Suprapubic skin (tissue), 4 donors: Measurements from ENCODE around the gene CEP170B. TPM values are rescaled to one million over a fixed set of nuclear protein-coding genes. Genes with fewer than 3 reads are reported as not detected.
A peak's percentile ranks its signal among the peaks of the same experiment; 100 is the strongest.

Experiments used
- DNase-seq, 2 donors: peaks; one replicate each; pipeline ENCODE4 v3.0.0-alpha.2; 2019; ENCODE audit warnings: low spot score in 2 of 2
- H3K27ac ChIP-seq: fragments of 200-600 bp; sonication (generic); one replicate; pipeline ENCODE4 v1.5.1; 2019
- H3K27me3 ChIP-seq: fragments of 200-600 bp; sonication (generic); one replicate; pipeline ENCODE4 v1.5.1; 2019
- H3K36me3 ChIP-seq: fragments of 200-600 bp; sonication (generic); one replicate; pipeline ENCODE4 v1.5.1; 2019
- H3K4me1 ChIP-seq: fragments of 200-600 bp; sonication (generic); one replicate; pipeline ENCODE4 v1.5.1; 2019
- H3K4me3 ChIP-seq: fragments of 200-600 bp; sonication (generic); one replicate; pipeline ENCODE4 v1.5.1; 2019; ENCODE audit warnings: mild to moderate bottlenecking
- H3K9me3 ChIP-seq: fragments of 200-600 bp; sonication (generic); one replicate; pipeline ENCODE4 v1.5.1; 2019
- EP300 ChIP-seq: sonication (generic); formaldehyde crosslinking; IDR thresholded peaks from one replicate; pipeline ENCODE4 v1.6.1; 2017; ENCODE audit warnings: antibody characterized with exemption
- POLR2A ChIP-seq, 2 donors: fragments of 450-650 bp; IDR thresholded peaks; one replicate each; pipeline ENCODE4 v1.6.1; 2017; ENCODE audit warnings: antibody characterized with exemption in 2 of 2, mild to moderate bottlenecking in 2 of 2, moderate library complexity in 2 of 2
- POLR2AphosphoS5 ChIP-seq, 3 donors: sonication (generic); formaldehyde crosslinking; IDR thresholded peaks; one replicate each; pipeline ENCODE4 v1.6.1; 2017; ENCODE audit warnings: antibody characterized with exemption in 3 of 3
- WGBS: methylation state at CpG from one replicate; pipeline ENCODE4 v1.1.5; 2018; 5-methylcytosine and 5-hydroxymethylcytosine counted together
- total RNA-seq, 4 donors: library from RNA; depleted of rRNA; stranded (reverse); fragments of >200 nt; gene quantifications; one replicate each; pipeline ENCODE4 v1.1.0, GENCODE V29; 2016
- TF ChIP-seq, protein P1 (sequence below), 2 donors: fragments of 200-600 bp in 1 of 2; fragments of 450-650 bp in 1 of 2; sonication (generic) in 1 of 2; IDR thresholded peaks; one replicate each; pipeline ENCODE4 v1.5.1; 2016 to 2019; ENCODE audit warnings: antibody characterized with exemption in 2 of 2, mild to moderate bottlenecking in 1 of 2, moderate library complexity in 1 of 2

The CEP170B gene
- total RNA-seq, 4 donors from 2014 or later: 53.3 to 70.1 (median 60.4) TPM

GRCh38 chr14:104885973-104886689 lies 21.1 kb downstream of the CEP170B start:
- no peak overlapping the region for H3K27ac ChIP-seq
- peak in 1 of 2 donors; percentile 65 for DNase-seq
- peaks cover 68% of the 10 kb centered on the region for H3K36me3 ChIP-seq
- peaks cover 9% of the 10 kb centered on the region for H3K4me1 ChIP-seq
- no peak overlapping the region for H3K4me3 ChIP-seq
- TF ChIP-seq, protein P1, sequence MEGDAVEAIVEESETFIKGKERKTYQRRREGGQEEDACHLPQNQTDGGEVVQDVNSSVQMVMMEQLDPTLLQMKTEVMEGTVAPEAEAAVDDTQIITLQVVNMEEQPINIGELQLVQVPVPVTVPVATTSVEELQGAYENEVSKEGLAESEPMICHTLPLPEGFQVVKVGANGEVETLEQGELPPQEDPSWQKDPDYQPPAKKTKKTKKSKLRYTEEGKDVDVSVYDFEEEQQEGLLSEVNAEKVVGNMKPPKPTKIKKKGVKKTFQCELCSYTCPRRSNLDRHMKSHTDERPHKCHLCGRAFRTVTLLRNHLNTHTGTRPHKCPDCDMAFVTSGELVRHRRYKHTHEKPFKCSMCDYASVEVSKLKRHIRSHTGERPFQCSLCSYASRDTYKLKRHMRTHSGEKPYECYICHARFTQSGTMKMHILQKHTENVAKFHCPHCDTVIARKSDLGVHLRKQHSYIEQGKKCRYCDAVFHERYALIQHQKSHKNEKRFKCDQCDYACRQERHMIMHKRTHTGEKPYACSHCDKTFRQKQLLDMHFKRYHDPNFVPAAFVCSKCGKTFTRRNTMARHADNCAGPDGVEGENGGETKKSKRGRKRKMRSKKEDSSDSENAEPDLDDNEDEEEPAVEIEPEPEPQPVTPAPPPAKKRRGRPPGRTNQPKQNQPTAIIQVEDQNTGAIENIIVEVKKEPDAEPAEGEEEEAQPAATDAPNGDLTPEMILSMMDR (IDR thresholded peaks at IDR 0.05): no peak
- TF ChIP-seq POLR2AphosphoS5 (IDR thresholded peaks at IDR 0.05): no peak
- no peaks in the 10 kb centered on the region for H3K9me3 ChIP-seq
- WGBS: 75% methylated on average over 2 of the region's 40 CpGs
- H3K27me3 ChIP-seq: no peaks in the 10 kb centered on the region

- peak in 1 of 2 donors; percentile 61 for DNase-seq
- peaks cover 60% of the 10 kb centered on the region for H3K36me3 ChIP-seq
- H3K27ac ChIP-seq: no peak overlapping the region
- no peak overlapping the region for H3K4me3 ChIP-seq
- no peaks in the 10 kb centered on the region for H3K9me3 ChIP-seq
- 96% methylated on average over 21 of the region's 59 CpGs for WGBS
- TF ChIP-seq POLR2A (IDR thresholded peaks at IDR 0.05): no peak
- TF ChIP-seq EP300: no peak
- TF ChIP-seq, protein P1 (IDR thresholded peaks at IDR 0.05): no peak
- no peak for TF ChIP-seq POLR2AphosphoS5 (IDR thresholded peaks at IDR 0.05)
- H3K4me1 ChIP-seq: peaks cover 5% of the 10 kb centered on the region
- no peaks in the 10 kb centered on the region for H3K27me3 ChIP-seq
These were observed 21.9 kb downstream of the CEP170B start for GRCh38 chr14:104886690-104887622.

DNA sequence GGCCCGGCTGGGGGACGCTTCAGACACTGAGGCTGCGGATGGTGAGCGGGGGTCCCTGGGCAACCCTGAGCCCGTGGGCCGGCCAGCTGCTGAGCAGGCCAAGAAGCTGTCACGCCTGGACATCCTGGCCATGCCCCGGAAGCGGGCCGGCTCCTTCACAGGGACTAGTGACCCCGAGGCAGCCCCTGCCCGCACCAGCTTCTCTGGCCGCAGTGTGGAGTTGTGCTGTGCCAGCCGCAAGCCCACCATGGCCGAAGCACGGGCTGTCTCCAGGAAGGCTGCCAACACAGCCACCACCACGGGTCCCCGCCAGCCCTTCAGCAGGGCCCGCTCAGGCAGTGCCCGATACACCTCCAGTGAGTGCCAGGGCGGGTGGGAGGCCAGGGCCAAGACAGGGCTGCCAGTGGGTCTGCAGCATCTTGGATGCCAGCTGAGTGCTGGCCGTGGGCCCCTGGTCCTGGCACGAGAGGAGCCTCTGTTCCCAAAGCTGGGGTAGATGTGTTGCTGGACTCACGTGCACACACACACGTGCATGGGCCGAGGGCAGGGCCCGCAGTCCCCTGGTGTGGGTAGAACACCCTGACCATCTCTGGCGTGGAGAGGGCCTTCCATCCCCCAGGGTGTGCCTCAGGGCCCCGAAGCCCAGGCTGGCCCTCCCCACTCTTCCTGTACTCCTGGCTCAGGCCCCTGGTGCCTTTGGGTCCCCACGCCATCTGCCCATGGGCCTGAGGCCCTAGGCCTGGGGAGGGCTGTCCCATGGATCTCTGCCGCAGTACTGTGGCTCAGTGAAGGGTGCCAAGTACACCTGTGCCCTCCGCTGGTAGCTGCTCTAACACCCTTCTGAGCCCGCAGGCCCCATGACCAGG lies 22.8 kb downstream of the CEP170B start:
- H3K4me1 ChIP-seq: peaks cover 2% of the 10 kb centered on the region
- peaks cover 59% of the 10 kb centered on the region for H3K36me3 ChIP-seq
- TF ChIP-seq POLR2AphosphoS5 (IDR thresholded peaks at IDR 0.05) (no peak), POLR2A (IDR thresholded peaks at IDR 0.05) (no peak), EP300 (no peak)
- TF ChIP-seq, protein P1 (IDR thresholded peaks at IDR 0.05): no peak
- no peak overlapping the region for H3K4me3 ChIP-seq
- no peaks in the 10 kb centered on the region for H3K27me3 ChIP-seq
- WGBS: 96% methylated on average over 9 of the region's 33 CpGs
- no peak overlapping the region for H3K27ac ChIP-seq
- DNase-seq: peak in 1 of 2 donors; percentile 62
- no peaks in the 10 kb centered on the region for H3K9me3 ChIP-seq

DNA sequence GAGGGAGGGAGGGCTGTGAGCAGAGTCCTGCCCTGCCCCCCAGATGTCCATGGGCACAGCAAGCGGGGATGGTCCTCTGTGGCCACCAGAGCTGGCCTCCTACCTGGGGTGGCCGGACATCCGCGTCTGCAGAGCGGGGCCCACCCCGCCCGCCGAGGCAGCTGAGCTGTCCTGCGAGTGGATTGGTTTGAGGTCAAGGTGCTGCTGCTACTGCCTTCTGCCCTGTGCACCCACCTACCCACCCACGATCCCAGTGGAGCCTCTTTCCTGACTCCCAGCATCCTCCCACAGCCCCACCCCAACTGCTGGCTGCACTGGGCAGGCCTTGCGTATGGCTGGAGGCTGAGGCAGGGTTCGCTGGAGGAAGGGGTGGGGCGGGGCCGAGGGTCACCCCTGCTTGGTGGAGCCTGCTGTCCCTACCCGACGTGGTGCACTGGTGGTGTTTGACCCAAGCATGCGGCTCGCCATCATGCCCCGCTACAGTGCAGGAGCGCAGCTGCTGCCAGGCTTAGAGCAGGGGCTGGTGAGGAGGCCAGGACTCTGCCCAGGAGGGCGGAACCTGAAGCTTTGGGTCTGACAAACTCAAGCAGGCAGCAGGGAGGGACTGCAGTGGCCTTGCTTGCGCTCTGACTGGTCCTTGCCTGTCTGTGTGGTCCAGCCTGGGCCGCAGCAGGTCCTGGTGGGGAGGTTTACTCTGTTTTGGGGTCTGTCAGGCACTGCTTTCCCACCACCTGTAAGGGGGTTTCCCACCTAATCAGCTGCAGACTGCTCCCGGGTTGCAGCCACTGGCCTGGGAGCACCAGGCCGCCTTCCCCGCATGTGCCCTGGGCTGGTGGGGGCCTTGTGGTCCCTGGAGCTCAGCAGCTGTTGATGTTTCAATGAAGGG lies 23.7 kb downstream of the CEP170B start:
- Histone ChIP-seq H3K36me3 (peaks cover 50% of the 10 kb centered on the region), H3K27me3 (no peaks in the 10 kb centered on the region), H3K4me3 (no peak overlapping the region), H3K9me3 (no peaks in the 10 kb centered on the region), H3K27ac (no peak overlapping the region), H3K4me1 (no peaks in the 10 kb centered on the region)
- DNase-seq: no peak
- 82% methylated on average over 9 of the region's 26 CpGs for WGBS
- no peak for TF ChIP-seq POLR2AphosphoS5 (IDR thresholded peaks at IDR 0.05)
- TF ChIP-seq, protein P1 (IDR thresholded peaks at IDR 0.05): no peak
- no peak for TF ChIP-seq EP300
- TF ChIP-seq POLR2A (IDR thresholded peaks at IDR 0.05): no peak
